ENCODE results near the gene TM6SF1.
"Not testable (repeated sequence)": the region's sequence is repeated elsewhere in the genome, so short reads cannot be mapped to it uniquely, and the experiment has no call there.

The TM6SF1 gene

DNA sequence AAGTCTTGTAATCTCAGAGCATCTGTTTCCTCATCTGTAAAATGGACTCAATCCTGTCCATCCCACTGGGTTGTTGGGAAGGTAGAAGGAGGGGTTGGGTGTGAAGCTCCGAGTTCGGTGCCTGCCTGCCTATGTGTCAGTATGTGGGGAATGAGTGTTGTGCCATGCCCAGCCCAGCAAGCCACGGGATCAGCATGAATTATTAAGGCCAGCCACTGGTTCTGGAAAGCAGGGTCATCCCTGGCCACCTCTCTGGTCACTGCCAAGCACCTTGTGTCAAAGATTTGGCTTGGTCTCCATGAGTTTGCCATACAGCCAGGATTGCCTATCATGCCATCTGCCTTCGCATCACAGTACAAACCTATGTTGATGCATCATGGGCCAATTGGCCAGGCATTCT is 11.5 kb downstream of the TM6SF1 start:
- DNase-seq, result no peak

DNA sequence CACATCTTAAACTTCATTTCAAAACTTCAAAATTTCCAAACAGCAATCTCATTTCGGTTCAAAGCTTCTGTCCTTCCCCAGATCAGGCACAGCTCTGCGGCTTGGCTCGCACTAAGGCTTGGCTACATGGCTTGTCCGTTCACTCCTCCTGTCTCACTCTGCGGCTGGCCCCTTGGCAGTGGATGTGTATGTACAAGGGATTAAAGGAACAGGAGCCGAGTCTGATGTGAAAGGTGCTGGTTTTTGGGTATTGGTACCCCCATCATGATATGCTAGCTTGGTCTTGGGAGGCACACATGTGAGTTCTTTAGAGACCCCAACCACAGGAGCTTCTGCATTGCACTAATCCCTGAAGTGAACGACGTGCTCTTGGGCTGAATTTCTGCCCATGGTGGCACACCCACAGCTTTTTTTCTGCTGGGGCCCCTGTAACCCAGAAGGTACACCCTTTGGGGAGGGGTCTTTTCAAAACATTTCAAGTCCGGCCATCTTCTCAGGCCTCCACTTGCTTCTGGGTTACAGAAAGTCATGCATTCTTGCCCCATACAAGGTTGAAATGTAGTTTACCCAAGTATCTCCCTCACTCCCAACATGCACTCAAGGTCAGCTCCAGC is 12.6 kb downstream of the TM6SF1 start:
- no peak for DNase-seq

GRCh38 chr15:83123529-83123928 is 16.1 kb downstream of the TM6SF1 start:
- no peak for DNase-seq

DNA sequence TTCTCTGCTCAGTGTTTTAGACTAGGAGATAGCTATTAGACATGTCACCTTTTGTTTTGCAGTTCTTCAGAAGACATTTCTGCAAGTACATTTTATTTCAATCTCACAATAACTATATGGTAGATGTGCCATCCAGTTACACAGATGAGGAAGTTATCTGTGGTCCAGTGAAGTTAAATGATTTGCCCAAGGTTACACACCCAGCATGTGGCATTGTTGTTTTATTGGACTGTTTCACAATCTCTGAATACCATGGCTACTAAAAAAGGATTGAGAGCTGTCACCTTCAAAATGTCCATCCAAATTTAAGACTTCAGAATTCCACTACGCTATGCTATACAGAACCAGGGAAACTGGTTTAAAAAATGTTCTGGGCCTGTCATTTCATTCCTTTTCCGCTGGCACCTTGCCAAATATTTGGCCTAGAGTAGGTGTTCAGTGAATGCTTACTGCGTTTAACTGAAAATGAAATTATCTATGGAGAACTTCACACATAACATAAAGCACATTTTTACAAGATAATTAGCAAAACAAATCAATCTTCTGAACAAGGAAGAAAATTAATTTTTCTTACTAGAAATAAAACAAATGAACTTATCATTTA is 20.2 kb downstream of the TM6SF1 start:
- no peak for DNase-seq

GRCh38 chr15:83129791-83130190 is 22.3 kb downstream of the TM6SF1 start:
- DNase-seq, result no peak

- no peak for DNase-seq
These were observed 25.5 kb downstream of the TM6SF1 start for GRCh38 chr15:83132861-83133523.

GRCh38 chr15:83142151-83142550 is 34.7 kb downstream of the TM6SF1 start:
- not testable (repeated sequence) for DNase-seq

DNA sequence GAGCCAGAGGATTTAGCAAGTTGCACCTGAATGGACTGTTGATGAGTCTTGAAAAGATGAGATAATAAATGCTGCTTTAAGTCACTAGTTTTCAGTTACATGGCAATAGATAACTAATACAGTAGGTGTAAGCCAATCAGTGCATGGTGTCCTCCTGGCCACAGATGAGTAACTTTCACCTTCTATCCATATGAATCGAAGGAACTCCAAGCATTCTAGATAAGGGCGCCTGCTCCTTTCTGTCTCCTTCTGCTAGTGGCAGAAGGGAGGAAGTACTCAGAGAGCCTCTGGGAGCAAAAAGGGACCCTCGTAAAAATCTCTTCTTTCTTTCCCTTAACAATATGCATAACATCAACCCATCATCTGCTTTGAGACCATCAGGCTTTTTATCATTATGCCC is 37.3 kb downstream of the TM6SF1 start:
- DNase-seq, result no peak

DNA sequence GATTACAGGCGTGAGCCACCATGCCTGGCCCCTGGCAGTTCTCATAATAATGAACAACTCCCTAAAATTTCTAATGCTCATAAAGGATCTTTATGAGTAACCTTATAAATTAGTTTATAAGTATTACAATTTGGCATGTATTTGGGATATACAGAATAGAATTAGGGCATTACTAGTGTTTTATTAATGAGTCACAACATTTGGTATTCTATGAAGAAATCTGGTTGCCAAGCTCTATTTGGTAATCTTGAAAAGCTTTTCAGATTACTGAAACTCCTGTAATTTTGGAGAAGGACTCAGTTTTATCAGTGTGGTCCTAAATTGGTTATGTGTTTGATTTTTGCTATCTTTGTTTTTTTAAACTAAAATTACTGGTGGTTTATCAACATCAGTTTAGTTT is 45.8 kb downstream of the TM6SF1 start:
- DNase-seq, result no peak

DNA sequence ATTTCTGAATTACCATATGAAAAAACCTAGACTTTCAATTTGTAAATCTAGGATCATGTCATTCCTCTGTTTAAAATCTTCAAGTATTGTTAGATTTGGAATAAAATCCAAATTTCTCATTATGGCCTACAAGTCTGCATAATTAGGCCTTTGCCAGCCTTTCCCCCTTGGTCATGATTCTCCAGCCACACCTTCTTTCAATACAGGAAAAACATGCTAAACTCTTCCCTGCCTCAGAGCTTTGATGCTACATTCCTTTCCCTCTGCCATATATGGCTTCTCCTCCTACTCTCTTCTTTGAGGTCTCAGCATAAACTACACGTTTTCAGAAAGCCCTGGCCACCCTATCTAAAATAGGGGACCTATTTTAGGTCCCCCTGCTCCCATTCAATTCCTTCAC is 48.5 kb downstream of the TM6SF1 start:
- no peak for DNase-seq

DNA sequence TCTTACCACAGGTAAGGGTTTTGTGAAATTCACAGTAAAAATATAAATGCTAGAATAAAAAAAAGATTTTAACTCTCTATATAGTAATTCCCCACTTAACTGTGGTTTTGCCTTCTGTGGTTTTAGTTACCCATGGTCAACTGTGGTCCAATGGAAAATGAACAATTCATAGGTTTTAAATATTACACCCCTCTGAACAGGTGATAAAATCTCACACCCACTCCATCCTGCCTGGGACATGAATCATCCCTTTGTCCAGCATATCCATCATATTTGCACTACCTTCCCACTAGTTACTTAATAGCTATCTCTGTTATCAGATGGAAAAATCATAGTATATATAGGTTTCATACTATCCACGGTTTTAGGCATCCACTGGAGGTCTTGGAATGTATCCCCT is 50.9 kb downstream of the TM6SF1 start:
- no peak for DNase-seq

GRCh38 chr15:83160741-83161140 is 53.3 kb downstream of the TM6SF1 start:
- DNase-seq, result no peak

- DNase-seq, result no peak
These were observed 55.6 kb downstream of the TM6SF1 start for GRCh38 chr15:83163032-83163431.

DNA sequence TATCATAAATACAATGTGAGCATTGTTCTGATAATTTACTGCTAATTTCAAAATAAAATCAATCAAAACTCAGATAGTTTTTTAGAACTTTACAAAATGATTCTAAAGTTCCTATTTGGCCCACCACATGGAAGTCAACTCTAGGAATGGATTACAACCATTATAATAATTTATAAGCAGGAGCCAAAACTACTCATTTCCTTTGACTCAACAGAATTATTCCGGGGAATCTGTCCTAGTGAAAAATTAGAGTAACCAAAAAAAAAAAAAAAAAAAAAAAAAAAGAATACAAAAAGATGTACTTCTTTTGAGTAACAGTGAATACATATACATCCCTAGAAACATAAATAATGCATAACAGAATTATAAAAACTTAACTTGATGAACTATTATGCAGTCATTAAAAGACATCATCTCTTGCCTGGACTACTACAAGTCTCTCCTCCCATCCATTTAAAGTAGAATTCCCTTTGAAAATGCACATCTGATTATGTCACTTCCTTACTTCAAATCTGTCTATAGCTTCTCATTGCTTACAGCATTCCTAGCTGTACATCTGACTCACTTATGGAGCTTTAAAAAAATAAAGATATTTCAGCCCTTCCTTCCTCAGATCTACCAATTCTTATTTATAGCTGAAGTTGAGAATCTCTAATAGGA is 56.8 kb downstream of the TM6SF1 start:
- no peak for DNase-seq

DNA sequence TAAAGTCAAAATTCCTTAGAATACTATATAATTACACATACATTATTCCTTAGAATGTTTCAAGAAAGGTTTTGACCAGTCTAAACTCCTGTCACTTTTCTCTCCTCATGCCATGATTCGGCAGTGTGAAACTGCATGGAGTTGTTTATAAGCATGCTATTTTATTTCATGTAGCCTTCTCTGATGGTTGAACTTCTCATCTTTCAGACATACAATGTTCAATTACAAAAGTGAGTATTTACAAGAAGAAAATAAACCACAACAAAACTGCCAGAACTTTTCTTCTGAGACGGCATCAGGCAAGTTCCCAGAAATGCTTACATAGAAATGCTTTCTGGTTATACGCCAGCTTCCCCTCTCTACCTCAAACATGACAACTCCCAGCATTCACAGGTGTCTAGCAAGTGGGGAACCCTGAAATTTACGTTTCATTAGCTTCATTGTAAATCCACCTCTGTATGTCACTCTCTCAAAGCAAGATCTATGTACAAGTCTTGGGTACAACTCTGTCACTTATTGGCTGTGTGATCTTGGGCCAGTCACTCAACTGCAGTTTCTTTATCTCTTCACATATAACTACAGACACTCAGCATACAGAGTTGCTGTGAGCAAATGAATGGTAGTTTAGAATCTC is 57.4 kb downstream of the TM6SF1 start:
- DNase-seq, result no peak

DNA sequence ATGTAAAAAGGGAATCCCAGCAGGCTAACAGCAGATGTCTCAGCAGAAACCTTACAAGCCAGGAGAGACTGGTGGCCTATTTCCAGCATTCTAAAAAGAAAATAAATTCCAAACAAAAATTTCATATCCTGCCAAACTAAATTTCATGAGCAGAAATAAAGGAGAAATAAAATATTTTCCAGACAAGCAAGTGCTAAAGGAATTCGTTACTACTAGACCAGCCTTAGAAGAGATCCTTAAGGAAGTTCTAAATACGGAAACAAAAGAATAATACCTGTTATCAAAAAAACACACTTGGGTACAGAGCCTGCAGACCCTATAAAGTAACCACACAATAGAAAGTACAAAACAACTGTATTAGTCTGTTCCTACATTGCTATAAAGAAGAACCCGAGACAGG is 58.8 kb downstream of the TM6SF1 start:
- DNase-seq, result no peak

DNA sequence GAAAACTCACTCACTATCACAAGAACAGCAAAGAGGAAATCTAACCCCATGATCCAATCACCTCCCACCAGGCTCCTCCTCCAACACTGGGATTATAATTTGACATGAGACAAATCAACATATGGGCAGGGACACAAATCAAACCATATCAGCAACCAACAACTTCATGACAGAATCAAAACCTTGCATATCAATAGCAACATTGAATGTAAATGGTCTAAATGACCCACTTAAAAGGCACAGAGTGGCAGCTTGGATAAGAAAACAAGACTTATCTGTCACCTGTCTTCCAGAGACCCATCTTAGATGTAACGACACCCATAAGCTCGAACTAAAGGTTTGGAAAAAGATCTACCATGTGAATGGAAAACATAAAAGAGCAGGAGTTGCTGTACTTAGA is 59.4 kb downstream of the TM6SF1 start:
- DNase-seq, result no peak

DNA sequence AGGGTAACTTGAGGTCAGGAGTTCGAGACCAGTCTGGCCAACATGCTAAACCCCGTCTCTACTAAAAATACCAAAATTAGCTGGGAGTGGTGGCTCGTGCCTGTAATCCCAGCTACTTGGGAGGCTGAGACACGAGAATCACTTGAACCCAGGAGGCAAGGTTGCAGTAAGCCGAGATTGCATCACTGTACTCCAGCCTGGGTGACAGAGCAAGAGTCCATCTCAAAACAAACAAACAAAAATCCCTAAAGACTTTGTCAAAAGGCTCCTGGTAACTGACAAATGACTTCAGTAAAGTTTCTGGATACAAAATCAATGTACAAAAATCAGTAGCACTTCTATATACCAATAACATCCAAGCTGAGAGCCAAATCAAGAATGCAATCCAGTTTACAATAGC is 62.1 kb downstream of the TM6SF1 start:
- DNase-seq, result not testable (repeated sequence)

DNA sequence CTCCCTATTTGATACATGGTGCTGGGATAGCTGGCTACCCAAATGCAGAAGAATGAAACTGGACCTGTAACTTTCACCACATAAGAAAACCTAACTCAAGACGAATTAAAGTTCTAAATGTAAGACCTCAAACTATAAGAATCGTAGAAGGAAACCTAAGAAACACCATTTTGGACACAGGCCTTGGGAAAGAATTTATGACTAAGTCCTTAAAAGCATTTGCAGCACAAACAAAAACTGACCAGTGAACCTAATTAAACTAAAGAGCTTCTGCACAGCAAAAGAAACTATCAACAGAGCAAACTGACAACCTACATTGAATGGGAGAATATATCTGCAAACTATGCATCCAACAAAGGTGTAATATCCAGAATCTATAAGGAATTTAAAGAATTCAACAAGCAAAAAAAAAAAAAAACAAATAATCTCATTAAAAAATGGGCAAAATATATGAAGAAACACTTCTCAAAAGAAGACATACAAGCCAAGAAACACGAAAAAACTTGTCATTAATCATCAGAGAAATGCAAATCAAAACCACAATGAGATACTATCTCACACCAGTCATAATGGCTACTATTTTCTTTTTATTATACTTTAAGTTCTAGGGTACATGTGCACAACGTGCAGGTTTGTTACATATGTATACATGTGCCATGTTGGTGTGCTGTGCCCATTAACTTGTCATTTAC is 63.2 kb downstream of the TM6SF1 start:
- DNase-seq, result no peak

DNA sequence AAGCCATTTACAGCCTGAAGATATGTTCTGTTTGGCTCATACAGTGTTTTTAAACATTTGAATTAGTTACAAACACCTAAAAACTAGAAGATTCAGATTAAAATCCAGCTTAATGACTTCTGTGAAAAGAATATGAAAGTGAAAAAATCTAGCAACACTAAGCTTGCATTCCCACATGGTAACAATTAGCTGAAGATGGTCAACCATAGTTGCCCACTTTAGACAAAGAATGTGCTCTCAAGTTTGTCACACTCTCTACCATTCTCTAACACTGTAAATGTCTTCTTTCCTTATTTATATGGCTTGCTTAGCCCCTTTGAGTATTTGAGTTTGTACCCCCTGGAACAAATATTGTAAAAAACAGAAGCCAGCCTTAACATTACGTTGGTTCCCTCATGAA is 67.4 kb downstream of the TM6SF1 start:
- no peak for DNase-seq

GRCh38 chr15:83178390-83178789 is 70.9 kb downstream of the TM6SF1 start:
- no peak for DNase-seq

- DNase-seq, result no peak
These were observed 71.5 kb downstream of the TM6SF1 start for GRCh38 chr15:83178869-83179325.

GRCh38 chr15:83185561-83185960 is 78.1 kb downstream of the TM6SF1 start:
- no peak for DNase-seq

Measured in COR-L47 (cell line).